NT2/D1 (cell line): Measurements from ENCODE around the gene DUSP16.

Experiments used
- SUZ12 ChIP-seq: IDR thresholded peaks from 2 replicates; pipeline ENCODE4 v1.6.1; 2011; ENCODE audit not compliant: insufficient read length, insufficient read depth; ENCODE audit errors: extremely low read depth
- YY1 ChIP-seq: IDR thresholded peaks from 2 replicates; pipeline ENCODE4 v1.6.1; 2011; ENCODE audit not compliant: insufficient read length, insufficient read depth
- ZNF274 ChIP-seq: IDR thresholded peaks from 2 replicates; pipeline ENCODE4 v1.6.1; 2011; ENCODE audit warnings: mild to moderate bottlenecking, low read depth, low read length

GRCh38 chr12:12562585-12563261, at the start of gene DUSP16:
- TF ChIP-seq YY1 (no peak), SUZ12 (no peak), ZNF274 (no peak)
